Cardiac muscle cell (in vitro differentiated cells and primary cell): ENCODE measurements around the gene CYCS. TPM values are rescaled to one million over a fixed set of nuclear protein-coding genes. Genes with fewer than 3 reads are reported as not detected.

ENCODE experiments used
- DNase-seq, 2 donors: peaks; one replicate each; pipeline versions ENCODE4 v3.0.0 to v3.0.0-alpha.2; 2010 to 2017; ENCODE audit warnings: low read depth in 1 of 2, low spot score in 1 of 2
- H3K27ac ChIP-seq: fragments of 200-600 bp; sonication (generic); 2 replicates; pipeline ENCODE4 v1.5.1; 2016
- H3K27me3 ChIP-seq: fragments of 200-600 bp; sonication (generic); 2 replicates; pipeline ENCODE4 v1.6.0; 2016; ENCODE audit warnings: control low read depth
- H3K36me3 ChIP-seq: fragments of 200-600 bp; sonication (generic); 2 replicates; pipeline ENCODE4 v1.5.1; 2016; ENCODE audit warnings: control low read depth
- H3K4me1 ChIP-seq: fragments of 200-600 bp; sonication (generic); 2 replicates; pipeline ENCODE4 v1.8.1; 2017; ENCODE audit warnings: low read depth, mild to moderate bottlenecking, mixed run types
- H3K4me3 ChIP-seq: fragments of 200-600 bp; sonication (generic); 2 replicates; pipeline ENCODE4 v1.5.1; 2016; ENCODE audit warnings: mild to moderate bottlenecking
- H3K9me3 ChIP-seq: fragments of 200-600 bp; sonication (generic); 2 replicates; pipeline ENCODE4 v1.5.1; 2017; ENCODE audit warnings: low read depth, mild to moderate bottlenecking, control low read depth
- polyA plus RNA-seq: library from polyadenylated mRNA; unstranded; fragments of >200 nt; fragmentation: Nextera tagmentation; extraction: Ambion mirVana; gene quantifications from 2 replicates; pipeline ENCODE4 v1.2.1, GENCODE V29; 2016
- total RNA-seq: library from RNA; depleted of rRNA; stranded (reverse); fragments of >200 nt; gene quantifications from 2 replicates; pipeline ENCODE4 v1.2.3, GENCODE V29; 2016
- TF ChIP-seq, protein P1 (sequence below): IDR thresholded peaks from 2 replicates; pipeline ENCODE4 v1.5.1; 2012; ENCODE audit warnings: low read depth, mild to moderate bottlenecking, low read length

CYCS gene
- 38.7 and 68.7 TPM in 2 replicates for total RNA-seq
- polyA plus RNA-seq: 300 and 489 TPM in 2 replicates

DNA sequence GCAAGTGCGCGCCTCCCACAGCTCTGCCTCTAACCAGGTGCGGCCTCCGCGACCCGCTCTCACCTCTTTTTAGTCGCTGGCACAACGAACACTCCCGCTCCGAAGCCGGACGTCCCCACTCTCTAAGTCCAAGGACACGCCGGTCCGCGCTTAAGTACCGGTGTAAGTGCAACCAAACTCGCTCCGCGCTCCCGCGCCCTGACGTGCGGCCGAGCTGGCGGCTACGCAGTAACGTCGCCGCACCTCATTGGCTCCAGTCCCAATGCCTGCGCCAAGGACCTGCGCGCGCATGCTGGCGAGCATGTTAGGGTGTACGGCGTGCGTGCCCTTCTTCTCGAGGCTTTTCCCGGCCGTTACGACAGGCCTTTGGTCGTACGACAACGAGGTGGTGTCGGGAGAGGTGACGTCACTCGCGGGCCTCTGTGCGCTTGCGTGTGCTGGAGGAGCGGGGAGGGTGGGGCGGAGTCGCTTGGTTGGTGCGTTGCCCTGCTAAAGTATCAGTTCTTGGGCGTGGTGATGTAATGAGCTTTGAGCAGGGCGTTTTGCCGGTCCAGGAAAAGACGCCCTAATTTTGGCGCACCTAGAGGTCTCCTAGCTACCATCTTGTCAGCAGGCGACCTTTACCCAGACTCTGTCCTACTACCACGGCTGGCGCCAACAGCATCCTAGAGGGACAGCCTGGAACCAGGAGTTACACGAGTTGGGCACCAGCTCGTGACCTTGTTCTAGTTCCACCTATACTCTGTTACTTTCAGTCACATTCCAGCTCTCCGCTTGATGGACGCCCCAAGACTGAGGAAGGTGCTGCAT lies at the start of gene CYCS:
CYCS (minus strand) TSS at position 124 of the 810 bp plus-strand sequence. CDS start 1,141 bp downstream, outside the sequence.
- Histone ChIP-seq H3K4me1 (peaks cover 6% of the 10 kb centered on the region), H3K9me3 (no peaks in the 10 kb centered on the region), H3K4me3 (peak within 1 kb of the TSS; percentile 75), H3K27me3 (no peaks in the 10 kb centered on the region), H3K36me3 (peaks cover 25% of the 10 kb centered on the region), H3K27ac (peak within 1 kb of the TSS; percentile 93)
- DNase-seq: peak; percentile 100
- TF ChIP-seq, protein P1, sequence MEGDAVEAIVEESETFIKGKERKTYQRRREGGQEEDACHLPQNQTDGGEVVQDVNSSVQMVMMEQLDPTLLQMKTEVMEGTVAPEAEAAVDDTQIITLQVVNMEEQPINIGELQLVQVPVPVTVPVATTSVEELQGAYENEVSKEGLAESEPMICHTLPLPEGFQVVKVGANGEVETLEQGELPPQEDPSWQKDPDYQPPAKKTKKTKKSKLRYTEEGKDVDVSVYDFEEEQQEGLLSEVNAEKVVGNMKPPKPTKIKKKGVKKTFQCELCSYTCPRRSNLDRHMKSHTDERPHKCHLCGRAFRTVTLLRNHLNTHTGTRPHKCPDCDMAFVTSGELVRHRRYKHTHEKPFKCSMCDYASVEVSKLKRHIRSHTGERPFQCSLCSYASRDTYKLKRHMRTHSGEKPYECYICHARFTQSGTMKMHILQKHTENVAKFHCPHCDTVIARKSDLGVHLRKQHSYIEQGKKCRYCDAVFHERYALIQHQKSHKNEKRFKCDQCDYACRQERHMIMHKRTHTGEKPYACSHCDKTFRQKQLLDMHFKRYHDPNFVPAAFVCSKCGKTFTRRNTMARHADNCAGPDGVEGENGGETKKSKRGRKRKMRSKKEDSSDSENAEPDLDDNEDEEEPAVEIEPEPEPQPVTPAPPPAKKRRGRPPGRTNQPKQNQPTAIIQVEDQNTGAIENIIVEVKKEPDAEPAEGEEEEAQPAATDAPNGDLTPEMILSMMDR: no peak

DNA sequence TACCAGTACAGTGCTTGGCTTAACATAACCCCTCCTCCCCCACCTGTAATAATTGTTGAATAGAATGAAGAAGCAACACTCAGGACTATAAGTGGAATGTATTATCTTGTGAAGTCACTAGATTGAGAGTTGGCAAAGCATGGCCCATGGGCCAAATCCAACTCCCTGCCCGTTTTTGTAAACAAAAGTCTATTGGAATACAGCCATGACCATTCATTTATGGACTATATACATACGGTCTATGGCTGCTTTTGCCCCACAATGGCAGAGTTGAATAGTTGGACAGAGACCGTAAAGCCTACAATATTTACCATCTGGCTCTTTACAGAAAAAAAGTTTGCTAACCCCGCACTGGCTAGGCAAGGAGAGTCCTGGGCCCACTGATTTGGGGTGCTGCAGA lies 48.1 kb upstream of the CYCS start:
- Histone ChIP-seq H3K27me3 (no peaks in the 10 kb centered on the region), H3K4me3 (no peak overlapping the region), H3K36me3 (no peaks in the 10 kb centered on the region), H3K4me1 (peaks cover 7% of the 10 kb centered on the region), H3K9me3 (no peaks in the 10 kb centered on the region), H3K27ac (no peak overlapping the region)
- TF ChIP-seq, protein P1: no peak
- DNase-seq: no peak

DNA sequence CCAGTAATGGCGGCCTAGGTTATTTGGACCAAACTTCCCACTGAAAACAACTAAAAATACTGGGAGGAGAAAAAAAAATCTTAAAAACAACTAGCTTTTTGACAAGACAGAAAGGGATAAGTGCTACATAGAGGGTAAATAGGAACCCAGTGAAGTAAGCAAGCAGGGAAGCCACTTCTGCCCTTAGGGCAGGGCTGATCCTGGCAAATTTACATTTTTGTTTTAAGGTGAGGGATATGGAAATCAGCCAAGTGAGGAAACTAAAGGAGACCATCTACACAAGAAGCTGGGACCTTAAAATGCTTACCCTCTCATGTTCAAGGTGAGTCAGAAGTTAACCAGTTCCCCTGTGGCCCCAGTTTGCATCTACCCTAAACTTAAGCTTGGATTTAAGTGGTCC lies 46.5 kb upstream of the CYCS start:
- no peaks in the 10 kb centered on the region for H3K36me3 ChIP-seq
- no peak overlapping the region for H3K27ac ChIP-seq
- TF ChIP-seq, protein P1: no peak
- H3K4me1 ChIP-seq: peaks cover 7% of the 10 kb centered on the region
- no peaks in the 10 kb centered on the region for H3K27me3 ChIP-seq
- DNase-seq: no peak
- no peak overlapping the region for H3K4me3 ChIP-seq
- no peaks in the 10 kb centered on the region for H3K9me3 ChIP-seq

DNA sequence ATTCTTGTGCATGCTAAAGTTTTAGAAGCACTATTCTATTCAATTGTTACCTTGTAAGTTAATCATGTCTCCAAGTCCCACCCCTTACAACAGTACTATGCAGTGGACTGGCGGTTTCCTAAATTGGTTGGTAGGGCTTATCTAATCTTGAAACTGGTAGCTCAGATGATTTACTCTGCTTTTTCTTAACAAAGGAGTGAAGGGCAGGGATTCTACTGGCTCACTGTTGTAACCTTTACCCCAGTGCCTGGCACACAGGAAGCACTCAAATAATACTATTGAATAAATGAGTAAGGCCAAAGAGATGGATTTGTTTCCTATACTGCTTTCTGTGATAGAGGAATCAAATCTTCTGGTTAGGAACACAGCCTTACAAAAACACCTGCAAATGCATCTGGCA lies 46.0 kb upstream of the CYCS start:
- Histone ChIP-seq H3K4me1 (peaks cover 7% of the 10 kb centered on the region), H3K9me3 (no peaks in the 10 kb centered on the region), H3K4me3 (no peak overlapping the region), H3K27ac (no peak overlapping the region), H3K27me3 (no peaks in the 10 kb centered on the region), H3K36me3 (no peaks in the 10 kb centered on the region)
- DNase-seq: no peak
- TF ChIP-seq, protein P1: no peak

DNA sequence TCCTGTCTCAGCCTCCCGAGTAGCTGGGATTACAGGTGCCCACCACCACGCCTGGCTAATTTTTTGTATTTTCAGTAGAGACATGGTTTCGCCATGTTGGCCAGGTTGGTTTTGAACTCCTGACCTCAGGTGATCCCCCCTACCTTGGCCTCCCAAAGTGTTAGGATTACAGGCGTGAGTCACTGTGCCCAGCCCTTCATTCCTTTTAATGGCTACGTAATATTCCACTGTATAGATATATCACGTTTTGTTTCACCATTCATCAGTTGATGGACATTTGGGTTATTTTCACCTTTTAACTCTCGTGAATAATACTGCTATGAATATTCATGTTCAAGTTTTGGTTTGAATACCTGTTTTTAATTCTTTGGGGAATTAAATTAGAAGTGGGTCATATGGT lies 44.6 kb upstream of the CYCS start:
- Histone ChIP-seq H3K36me3 (no peaks in the 10 kb centered on the region), H3K4me3 (no peak overlapping the region), H3K27me3 (no peaks in the 10 kb centered on the region), H3K4me1 (peaks cover 7% of the 10 kb centered on the region), H3K27ac (no peak overlapping the region), H3K9me3 (no peaks in the 10 kb centered on the region)
- no peak for DNase-seq
- TF ChIP-seq, protein P1: no peak
